IMR-90 (cell line): Measurements from ENCODE around the gene FGD5. TPM values are rescaled to one million over a fixed set of nuclear protein-coding genes. Genes with fewer than 3 reads are reported as not detected.

Experiments
- ATAC-seq: fragments of 200-7000 bp; cut with Tn5 transposase; 2 replicates; pipeline ENCODE4 v1.9.1; 2020; ENCODE audit warnings: low read depth, mild to moderate bottlenecking, moderate library complexity
- BruUV-seq: library from RNA; stranded (reverse); fragments of 400-500 nt; replicated peaks from 2 replicates; lab custom pipeline; 2021; lab: Mats Ljungman, UMichigan
- CTCF ChIA-PET: fragments of 300-600 bp; formaldehyde crosslinking; extraction: SDS; loops from one replicate; lab custom pipeline; 2021; ENCODE audit warnings: antibody characterized with exemption; lab: Yijun Ruan, JAX
- POLR2A ChIA-PET: fragments of 300-600 bp; sonication (Branson Sonifier 250); formaldehyde crosslinking; loops from one replicate; lab custom pipeline; 2022; ENCODE audit warnings: antibody characterized with exemption; ENCODE audit not compliant: unreplicated experiment; lab: Charles Lee
- DNase-seq: peaks from one replicate; pipeline ENCODE4 v3.0.0; 2013
- H2AFZ ChIP-seq: replicated peaks from 2 replicates; pipeline ENCODE3; 2013; ENCODE audit warnings: low read length, mild to moderate bottlenecking; ENCODE audit not compliant: poor library complexity
- H2AK5ac ChIP-seq: 2 replicates; pipeline ENCODE4 v1.6.1; 2013; ENCODE audit warnings: low read depth, low read length, inconsistent platforms
- H2AK9ac ChIP-seq: replicated peaks from 2 replicates; pipeline ENCODE3; 2013; ENCODE audit warnings: mild to moderate bottlenecking, low read depth, low read length, moderate library complexity; ENCODE audit not compliant: poor library complexity
- H2BK120ac ChIP-seq: 2 replicates; pipeline ENCODE4 v1.6.1; 2013; ENCODE audit warnings: low read depth, low read length, inconsistent platforms
- H2BK15ac ChIP-seq: 3 replicates; pipeline ENCODE4 v1.6.1; 2013; ENCODE audit warnings: low read depth, low read length, inconsistent platforms
- H2BK20ac ChIP-seq: 2 replicates; pipeline ENCODE4 v1.6.1; 2013; ENCODE audit warnings: low read depth, mild to moderate bottlenecking, inconsistent platforms, low read length, moderate library complexity
- H2BK5ac ChIP-seq: 2 replicates; pipeline ENCODE4 v1.6.1; 2013; ENCODE audit warnings: mild to moderate bottlenecking, low read depth, low read length, inconsistent platforms; ENCODE audit not compliant: poor library complexity, severe bottlenecking
- H3K14ac ChIP-seq: replicated peaks from 2 replicates; pipeline ENCODE4 v1.6.1; 2013; ENCODE audit warnings: low read depth, low read length, inconsistent platforms
- H3K18ac ChIP-seq: 2 replicates; pipeline ENCODE4 v1.6.1; 2013; ENCODE audit warnings: low read depth, low read length, control low read depth
- H3K23ac ChIP-seq: 2 replicates; pipeline ENCODE4 v1.6.1; 2013; ENCODE audit warnings: low read depth, low read length, inconsistent platforms
- H3K27ac ChIP-seq: 2 replicates; pipeline ENCODE4 v1.5.1; 2013; ENCODE audit warnings: mild to moderate bottlenecking, control low read depth, low read length; ENCODE audit not compliant: insufficient read depth
- H3K27me3 ChIP-seq: 2 replicates; pipeline ENCODE4 v1.6.1; 2013; ENCODE audit warnings: low read length; ENCODE audit not compliant: control insufficient read depth, insufficient read depth
- H3K36me3 ChIP-seq: 2 replicates; pipeline ENCODE4 v1.6.1; 2013; ENCODE audit warnings: low read length, mixed read lengths; ENCODE audit not compliant: control insufficient read depth, insufficient read depth
- H3K4ac ChIP-seq: 2 replicates; pipeline ENCODE4 v1.6.1; 2013; ENCODE audit warnings: low read depth, low read length, inconsistent platforms
- H3K4me1 ChIP-seq: 2 replicates; pipeline ENCODE4 v1.6.1; 2013; ENCODE audit warnings: low read length, mixed read lengths; ENCODE audit not compliant: control insufficient read depth, insufficient read depth
- H3K4me2 ChIP-seq: 2 replicates; pipeline ENCODE4 v1.6.1; 2013; ENCODE audit warnings: low read depth, mild to moderate bottlenecking, control low read depth, low read length, moderate library complexity
- H3K4me3 ChIP-seq: 2 replicates; pipeline ENCODE4 v1.5.1; 2013; ENCODE audit warnings: low read depth, mild to moderate bottlenecking, control low read depth, low read length, moderate library complexity; ENCODE audit not compliant: insufficient read depth
- H3K56ac ChIP-seq: 2 replicates; pipeline ENCODE4 v1.6.1; 2013; ENCODE audit warnings: low read length, inconsistent platforms; ENCODE audit not compliant: insufficient read depth; ENCODE audit errors: extremely low read depth
- H3K79me1 ChIP-seq, 2 experiments: 2 replicates each; pipeline ENCODE4 v1.6.1; 2013; ENCODE audit warnings: low read length in 2 of 2, inconsistent platforms in 1 of 2, low read depth in 1 of 2
- H3K9ac ChIP-seq: 2 replicates; pipeline ENCODE4 v1.6.1; 2013; ENCODE audit warnings: low read depth, low read length, control low read depth
- H3K9me1 ChIP-seq: 2 replicates; pipeline ENCODE4 v1.6.1; 2013; ENCODE audit warnings: low read length, inconsistent platforms; ENCODE audit not compliant: insufficient read depth
- H3K9me3 ChIP-seq: 2 replicates; pipeline ENCODE4 v1.6.1; 2013; ENCODE audit warnings: low read length; ENCODE audit not compliant: control insufficient read depth, insufficient read depth
- H4K20me1 ChIP-seq: 2 replicates; pipeline ENCODE4 v1.6.1; 2013; ENCODE audit warnings: low read length, inconsistent platforms; ENCODE audit not compliant: insufficient read depth
- H4K5ac ChIP-seq: 2 replicates; pipeline ENCODE4 v1.6.1; 2013; ENCODE audit warnings: mild to moderate bottlenecking, low read depth, low read length, control low read depth
- H4K8ac ChIP-seq, 2 experiments: 2 replicates each; pipeline ENCODE4 v1.6.1; 2013; ENCODE audit warnings: low read depth in 2 of 2, low read length in 2 of 2, control low read depth in 1 of 2, inconsistent platforms in 1 of 2
- H4K91ac ChIP-seq: 2 replicates; pipeline ENCODE4 v1.6.1; 2013; ENCODE audit warnings: low read depth, low read length, inconsistent platforms; ENCODE audit not compliant: insufficient read depth
- BHLHE40 ChIP-seq: fragments of 150-350 bp; IDR thresholded peaks from 2 replicates; pipeline ENCODE4 v1.6.1; 2016; ENCODE audit warnings: mild to moderate bottlenecking, low read depth, low read length
- CEBPB ChIP-seq: IDR thresholded peaks from 2 replicates; pipeline ENCODE4 v1.6.1; 2012; ENCODE audit warnings: low read depth, low read length, improper control_type of control experiment
- CHD1 ChIP-seq: IDR thresholded peaks from 2 replicates; pipeline ENCODE4 v1.6.1; 2012; ENCODE audit warnings: low read depth, low read length, improper control_type of control experiment
- CTCF ChIP-seq: conservative IDR thresholded peaks from 2 replicates; pipeline ENCODE4 v1.5.1; 2012; ENCODE audit warnings: mild to moderate bottlenecking, low read depth, low read length, improper control_type of control experiment
- ELK1 ChIP-seq: fragments of 150-350 bp; IDR thresholded peaks from 2 replicates; pipeline ENCODE4 v1.6.1; 2016; ENCODE audit warnings: low read depth, mild to moderate bottlenecking, low read length, moderate library complexity, borderline replicate concordance
- FOS ChIP-seq: fragments of 150-350 bp; IDR thresholded peaks from 2 replicates; pipeline ENCODE4 v1.6.1; 2016; ENCODE audit warnings: low read depth, low read length
- MAFK ChIP-seq: IDR thresholded peaks from 2 replicates; pipeline ENCODE4 v1.6.1; 2012; ENCODE audit warnings: low read depth, low read length, improper control_type of control experiment
- MAZ ChIP-seq: IDR thresholded peaks from 2 replicates; pipeline ENCODE4 v1.6.1; 2012; ENCODE audit warnings: low read depth, mild to moderate bottlenecking, low read length, improper control_type of control experiment, moderate library complexity, borderline replicate concordance
- MXI1 ChIP-seq: IDR thresholded peaks from 2 replicates; pipeline ENCODE4 v1.6.1; 2012; ENCODE audit warnings: low read depth, mild to moderate bottlenecking, low read length, moderate library complexity, borderline replicate concordance
- NFE2L2 ChIP-seq: fragments of 150-350 bp; IDR thresholded peaks from 2 replicates; pipeline ENCODE4 v1.6.1; 2016; ENCODE audit warnings: low read depth, mild to moderate bottlenecking, low read length
- POLR2A ChIP-seq: IDR thresholded peaks from 2 replicates; pipeline ENCODE4 v1.6.1; 2012; ENCODE audit warnings: mild to moderate bottlenecking, low read depth, low read length
- RAD21 ChIP-seq: IDR thresholded peaks from 2 replicates; pipeline ENCODE4 v1.6.1; 2012; ENCODE audit warnings: low read length, improper control_type of control experiment
- RCOR1 ChIP-seq: IDR thresholded peaks from 2 replicates; pipeline ENCODE4 v1.6.1; 2012; ENCODE audit warnings: mild to moderate bottlenecking, low read length, improper control_type of control experiment; ENCODE audit not compliant: insufficient replicate concordance
- SMC3 ChIP-seq: fragments of 150-350 bp; IDR thresholded peaks from 2 replicates; pipeline ENCODE4 v1.6.1; 2016; ENCODE audit warnings: low read depth, mild to moderate bottlenecking, antibody characterized with exemption, low read length, moderate library complexity
- WGBS, 2 experiments: methylation state at CpG; one replicate each; pipeline versions ENCODE4 v1.1.5 to v1.1.7; 2013; ENCODE audit warnings: missing lambda C conversion rate in 2 of 2; ENCODE audit not compliant: insufficient read length in 1 of 2; ENCODE audit errors: extremely low coverage in 2 of 2; 5-methylcytosine and 5-hydroxymethylcytosine counted together
- dilution Hi-C: fragments of 300-500 bp; cut with HindIII; formaldehyde crosslinking; loops from one replicate; pipeline ENCODE4 v1.14.3; 2018; ENCODE audit warnings: low sequenced_read_pairs; ENCODE audit not compliant: unreplicated experiment
- in situ Hi-C: fragments of 300-500 bp; cut with MboI; formaldehyde crosslinking; loops from 3 replicates; pipeline ENCODE4 v1.14.3; 2019; ENCODE audit warnings: low sequenced_read_pairs, inconsistent platforms, mixed read lengths
- intact Hi-C: fragments of 100-400 bp; cut with micrococcal nuclease; formaldehyde crosslinking; loops from 2 replicates; pipeline ENCODE4 v1.10.0; 2022
- polyA plus RNA-seq, 3 experiments: library from polyadenylated mRNA; depleted of rRNA; stranded (reverse); fragments of >200 nt; gene quantifications; 2 replicates each; pipeline ENCODE4 v1.2.3, GENCODE V29; 2012; ENCODE audit warnings: low replicate concordance in 1 of 3
- total RNA-seq: library from RNA; depleted of rRNA; stranded (reverse); fragments of >200 nt; gene quantifications from 2 replicates; pipeline ENCODE4 v1.2.3, GENCODE V29; 2012
- TF ChIP-seq, protein P1 (sequence below): fragments of 150-350 bp; IDR thresholded peaks from 2 replicates; pipeline ENCODE4 v1.6.1; 2017; ENCODE audit warnings: mild to moderate bottlenecking, antibody characterized with exemption, low read length, low read depth

FGD5 gene
- total and polyA plus RNA-seq, 2 of the 4 experiments (the other 2 are of a cell fraction): not detected

DNA sequence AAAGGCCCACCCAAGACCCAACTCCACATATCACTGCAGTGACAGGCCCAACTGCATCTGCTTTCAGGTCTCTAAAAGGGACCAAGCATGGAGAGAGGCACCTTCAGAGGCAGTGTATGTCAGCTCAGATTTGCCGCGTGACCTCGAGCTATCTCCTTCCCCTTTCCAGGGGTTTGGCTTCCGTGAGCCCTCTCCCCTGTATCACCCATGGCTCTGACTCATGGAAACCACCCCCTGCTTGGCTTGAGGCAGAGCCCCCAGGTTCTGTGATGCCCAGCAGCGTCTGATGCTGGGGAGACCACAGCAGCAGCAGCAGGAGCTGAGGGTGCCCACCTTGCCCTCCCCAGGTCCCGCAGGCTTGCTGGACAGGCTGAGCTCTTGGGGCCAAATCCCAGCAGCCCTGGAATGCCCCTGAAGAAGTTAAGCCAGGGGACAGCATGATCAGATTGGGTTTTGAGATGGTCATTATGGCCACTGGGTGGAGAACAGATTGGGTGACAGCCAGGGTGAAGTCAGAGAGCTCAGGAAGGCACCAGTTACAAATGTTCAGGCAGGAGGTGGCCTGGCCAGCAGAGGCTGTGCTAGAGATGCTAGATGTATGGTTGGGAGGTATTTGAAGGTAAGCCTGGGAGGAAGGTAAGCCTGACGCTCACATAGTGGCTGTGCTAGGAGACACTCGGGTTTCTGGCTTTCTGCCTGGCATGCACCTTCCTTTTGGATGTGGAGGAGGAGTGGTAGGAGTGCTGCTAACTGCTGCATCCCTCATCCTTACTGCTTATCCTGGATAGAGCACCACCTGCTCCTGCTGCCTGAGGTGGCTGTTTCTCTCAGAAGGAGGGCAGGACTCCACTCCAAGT, 42.9 kb downstream of the FGD5 start:
- H3K4me3 ChIP-seq: no peak overlapping the region
- H3K9me1 ChIP-seq: no peaks in the 10 kb centered on the region
- H2BK15ac ChIP-seq: no peak overlapping the region
- H3K9me3 ChIP-seq: no peaks in the 10 kb centered on the region
- H3K23ac ChIP-seq: no peak overlapping the region
- peak overlapping the region; percentile 16 for H2AK9ac ChIP-seq
- H2BK5ac ChIP-seq: no peak overlapping the region
- no CpG with 5 or more reads among the region's 8 CpGs for WGBS, 2 experiments
- dilution Hi-C loops: no loop called here
- no peak overlapping the region for H3K4ac ChIP-seq
- no peaks in the 10 kb centered on the region for H3K36me3 ChIP-seq
- H2BK20ac ChIP-seq: no peak overlapping the region
- DNase-seq (no peak), ATAC-seq (no peak)
- H3K14ac ChIP-seq: no peak overlapping the region
- no peak overlapping the region for H2BK120ac ChIP-seq
- in situ Hi-C loops: no loop called here
- H4K8ac ChIP-seq: no peak overlapping the region
- POLR2A ChIA-PET: no interaction called here
- H2AK5ac ChIP-seq: no peak overlapping the region
- no peak overlapping the region for H3K4me2 ChIP-seq
- no peak overlapping the region for H3K56ac ChIP-seq
- peaks cover 6% of the 10 kb centered on the region for H3K27me3 ChIP-seq
- H3K18ac ChIP-seq: no peak overlapping the region
- H3K9ac ChIP-seq: no peak overlapping the region
- BruUV-seq: no TSS peak
- no peak overlapping the region for H3K27ac ChIP-seq
- no peaks in the 10 kb centered on the region for H3K4me1 ChIP-seq
- no peak overlapping the region for H4K5ac ChIP-seq
- no peak overlapping the region for H2AFZ ChIP-seq
- H4K20me1 ChIP-seq: no peaks in the 10 kb centered on the region
- intact Hi-C loops: no loop called here
- CTCF ChIA-PET: interaction anchor here (0.5 kb wide), 1 partner anchor 198 kb away, joined by 3 read pairs; no protein-coding TSS in a partner anchor
- no peaks in the 10 kb centered on the region for H3K79me1 ChIP-seq
- no peak overlapping the region for H4K91ac ChIP-seq
- TF ChIP-seq MAZ: no peak
- TF ChIP-seq MAFK: no peak
- no peak for TF ChIP-seq SMC3
- TF ChIP-seq NFE2L2: no peak
- TF ChIP-seq RCOR1: no peak
- TF ChIP-seq BHLHE40: no peak
- TF ChIP-seq FOS: no peak
- no peak for TF ChIP-seq MXI1
- TF ChIP-seq CEBPB: no peak
- TF ChIP-seq POLR2A: no peak
- TF ChIP-seq RAD21: no peak
- no peak for TF ChIP-seq ELK1
- TF ChIP-seq CTCF: no peak
- no peak for TF ChIP-seq CHD1
- TF ChIP-seq, protein P1, sequence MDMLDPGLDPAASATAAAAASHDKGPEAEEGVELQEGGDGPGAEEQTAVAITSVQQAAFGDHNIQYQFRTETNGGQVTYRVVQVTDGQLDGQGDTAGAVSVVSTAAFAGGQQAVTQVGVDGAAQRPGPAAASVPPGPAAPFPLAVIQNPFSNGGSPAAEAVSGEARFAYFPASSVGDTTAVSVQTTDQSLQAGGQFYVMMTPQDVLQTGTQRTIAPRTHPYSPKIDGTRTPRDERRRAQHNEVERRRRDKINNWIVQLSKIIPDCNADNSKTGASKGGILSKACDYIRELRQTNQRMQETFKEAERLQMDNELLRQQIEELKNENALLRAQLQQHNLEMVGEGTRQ: no peak
